GM21529 (cell line): Measurements from ENCODE around the gene CFAP69.

Experiments used
- ATAC-seq: cut with Tn5 transposase; IDR thresholded peaks from one replicate; pipeline ENCODE4 v1.9.1; 2021; ENCODE audit not compliant: unreplicated experiment

The CFAP69 gene

GRCh38 chr7:90244909-90245851, at the start of gene CFAP69:
TSS of gene CFAP69 (plus strand) at chr7:90245174. CDS start at chr7:90245425, 251 bp downstream.
- ATAC-seq = peak; percentile 85

GRCh38 chr7:90201500-90202195, 43.3 kb upstream of the CFAP69 start:
- ATAC-seq = no peak

GRCh38 chr7:90207956-90208355, 37.0 kb upstream of the CFAP69 start:
- no peak for ATAC-seq

GRCh38 chr7:90209776-90210175, 35.2 kb upstream of the CFAP69 start:
- no peak for ATAC-seq

GRCh38 chr7:90210475-90210874, 34.5 kb upstream of the CFAP69 start:
- no peak for ATAC-seq

- peak; percentile 22 for ATAC-seq
Observed at GRCh38 chr7:90210981-90211380, 34.0 kb upstream of the CFAP69 start.

GRCh38 chr7:90211391-90212148, 33.4 kb upstream of the CFAP69 start, which contains the start of gene STEAP2:
TSS of gene STEAP2 (plus strand) at chr7:90211740. CDS start at chr7:90225083, 13,343 bp downstream.
- ATAC-seq = peak; percentile 90

- ATAC-seq = no peak
Observed at GRCh38 chr7:90212149-90212495, 32.9 kb upstream of the CFAP69 start.

GRCh38 chr7:90213521-90213920, 31.5 kb upstream of the CFAP69 start:
- ATAC-seq = no peak

GRCh38 chr7:90216080-90216674, 28.8 kb upstream of the CFAP69 start:
- ATAC-seq = no peak

- ATAC-seq = no peak
Observed at GRCh38 chr7:90216771-90217170, 28.2 kb upstream of the CFAP69 start.

GRCh38 chr7:90222390-90222789, 22.6 kb upstream of the CFAP69 start:
- ATAC-seq = no peak

- no peak for ATAC-seq
Observed at GRCh38 chr7:90222811-90223725, 21.9 kb upstream of the CFAP69 start.

GRCh38 chr7:90224195-90224594, 20.8 kb upstream of the CFAP69 start:
- ATAC-seq = no peak

GRCh38 chr7:90225181-90225580, 19.8 kb upstream of the CFAP69 start:
- ATAC-seq = no peak

GRCh38 chr7:90225601-90226000, 19.4 kb upstream of the CFAP69 start:
- no peak for ATAC-seq

GRCh38 chr7:90227259-90227658, 17.7 kb upstream of the CFAP69 start:
- no peak for ATAC-seq

- no peak for ATAC-seq
Observed at GRCh38 chr7:90229682-90230081, 15.3 kb upstream of the CFAP69 start.

GRCh38 chr7:90230834-90231233, 14.1 kb upstream of the CFAP69 start:
- no peak for ATAC-seq

- no peak for ATAC-seq
Observed at GRCh38 chr7:90231304-90231703, 13.7 kb upstream of the CFAP69 start.
